K562 (cell line): ENCODE data around the gene PCP4L1. TPM values are rescaled to one million over a fixed set of nuclear protein-coding genes. Genes with fewer than 3 reads are reported as not detected.

Experiments
- ATAC-seq: fragments of 200-7000 bp; cut with Tn5 transposase; 3 replicates; pipeline ENCODE4 v1.9.1; 2020; ENCODE audit warnings: moderate library complexity
- BruUV-seq: library from RNA; stranded (reverse); fragments of 400-500 nt; replicated peaks from 2 replicates; lab custom pipeline; 2021; lab: Mats Ljungman, UMichigan
- CTCF ChIA-PET: fragments of 300-600 bp; formaldehyde crosslinking; extraction: SDS; loops from one replicate; lab custom pipeline; 2021; ENCODE audit warnings: low intra/inter-chr PET ratio; lab: Yijun Ruan, JAX
- POLR2A ChIA-PET: fragments of 300-600, 350-650 bp; sonication (Branson Sonifier 250); formaldehyde crosslinking; extraction: SDS; loops from one replicate; lab custom pipeline; 2021; ENCODE audit warnings: antibody characterized with exemption, inconsistent platforms; lab: Yijun Ruan, JAX
- DNase-seq, 4 experiments: peaks; one replicate each; pipeline versions ENCODE4 v3.0.0 to v3.0.0-alpha.2; 2011 to 2018; ENCODE audit warnings: low spot score in 3 of 4, mixed read lengths in 3 of 4; ENCODE audit errors: extremely low read depth in 1 of 4
- FAIRE-seq: peaks from 2 replicates; lab custom pipeline; 2011; peaks lifted over from hg19 to GRCh38; lab: Jason Lieb, UNC
- H2AFZ ChIP-seq: 2 replicates; pipeline ENCODE4 v1.6.0; 2011; ENCODE audit warnings: low read depth, low read length, control low read depth, inconsistent platforms
- H3K27ac ChIP-seq: fragments of 200-600 bp; 3 replicates; pipeline ENCODE4 v1.8.0; 2011; ENCODE audit warnings: low read depth, mild to moderate bottlenecking, control low read depth, inconsistent platforms, low read length, moderate library complexity, mixed read lengths; ENCODE audit errors: extremely low read depth
- H3K27me3 ChIP-seq, 2 experiments: fragments of 300-600 bp in 1 of 2; 2 replicates in 1 of 2; 3 replicates in 1 of 2; pipeline versions ENCODE4 v1.6.0 to v1.8.0; 2011; ENCODE audit warnings: inconsistent platforms in 2 of 2, low read length in 2 of 2, mild to moderate bottlenecking in 1 of 2, mixed read lengths in 1 of 2, moderate library complexity in 1 of 2; ENCODE audit not compliant: control insufficient read depth in 2 of 2, insufficient read depth in 2 of 2
- H3K36me3 ChIP-seq: fragments of 300-600 bp; 3 replicates; pipeline ENCODE4 v1.8.0; 2011; ENCODE audit warnings: mild to moderate bottlenecking, low read length, inconsistent platforms; ENCODE audit not compliant: control insufficient read depth, insufficient read depth
- H3K4me1 ChIP-seq, 2 experiments: fragments of 200-600 bp in 1 of 2; replicated peaks in 1 of 2; 2 replicates in 1 of 2; 3 replicates in 1 of 2; pipeline versions ENCODE4 v1.5.1 to v1.8.0; 2011; ENCODE audit warnings: inconsistent platforms in 2 of 2, low read length in 2 of 2, mild to moderate bottlenecking in 1 of 2, mixed read lengths in 1 of 2, moderate library complexity in 1 of 2; ENCODE audit not compliant: control insufficient read depth in 2 of 2, insufficient read depth in 2 of 2
- H3K4me2 ChIP-seq: 2 replicates; pipeline ENCODE4 v1.6.1; 2011; ENCODE audit warnings: low read length, control low read depth, inconsistent platforms, mixed read lengths; ENCODE audit not compliant: insufficient read depth
- H3K4me3 ChIP-seq: fragments of 200-600 bp; sonication (generic), shearing (Covaris generic); 2 replicates; pipeline ENCODE4 v1.5.1; 2016; ENCODE audit warnings: control low read depth, inconsistent platforms
- H3K79me2 ChIP-seq: fragments of 200-600 bp; 3 replicates; pipeline ENCODE4 v1.8.0; 2011; ENCODE audit warnings: low read length, inconsistent platforms; ENCODE audit not compliant: control insufficient read depth, insufficient read depth
- H3K9ac ChIP-seq, 2 experiments: 2 replicates each; pipeline versions ENCODE4 v1.6.0 to v1.6.1; 2011; ENCODE audit warnings: low read depth in 2 of 2, low read length in 2 of 2, control low read depth in 1 of 2, inconsistent platforms in 1 of 2, mild to moderate bottlenecking in 1 of 2, mixed read lengths in 1 of 2; ENCODE audit not compliant: insufficient read depth in 1 of 2
- H3K9me1 ChIP-seq: one replicate; pipeline ENCODE4 v1.6.0; 2011; ENCODE audit warnings: inconsistent platforms, mild to moderate bottlenecking, low read length, moderate library complexity; ENCODE audit not compliant: control insufficient read depth, insufficient read depth
- H3K9me3 ChIP-seq: replicated peaks from 2 replicates; pipeline ENCODE4 v1.5.1; 2011; ENCODE audit warnings: low read depth, low read length, inconsistent platforms; ENCODE audit not compliant: control insufficient read depth, insufficient read depth
- H4K20me1 ChIP-seq: replicated peaks from 2 replicates; pipeline ENCODE4 v1.6.1; 2011; ENCODE audit warnings: low read length, inconsistent platforms, mixed read lengths; ENCODE audit not compliant: control insufficient read depth, insufficient read depth
- BRD4 ChIP-seq: fragments of 200-600 bp; sonication (generic); IDR thresholded peaks from 2 replicates; pipeline ENCODE4 v1.6.1; 2017; ENCODE audit warnings: inconsistent platforms
- C11orf30 ChIP-seq: fragments of 450-650 bp; IDR thresholded peaks from 2 replicates; pipeline ENCODE4 v1.6.1; 2016; ENCODE audit warnings: low read depth, mild to moderate bottlenecking
- CTBP1 ChIP-seq: fragments of 450-650 bp; IDR thresholded peaks from 2 replicates; pipeline ENCODE4 v1.6.1; 2016; ENCODE audit warnings: borderline replicate concordance
- DIDO1 ChIP-seq: fragments of 450-650 bp; IDR thresholded peaks from 2 replicates; pipeline ENCODE4 v1.6.1; 2016; ENCODE audit warnings: low read depth, missing biosample characterization, missing genetic modification characterization
- FOS ChIP-seq: IDR thresholded peaks from 3 replicates; pipeline ENCODE4 v1.6.1; 2011; ENCODE audit not compliant: insufficient read length; ENCODE audit errors: extremely low read depth
- FOXJ3 ChIP-seq: sonication (generic); formaldehyde crosslinking; IDR thresholded peaks from 2 replicates; pipeline ENCODE4 v1.4.0; 2020; ENCODE audit warnings: mild to moderate bottlenecking, missing genetic modification reagents
- FOXK2 ChIP-seq, 2 experiments: fragments of 450-650 bp; IDR thresholded peaks in 1 of 2; conservative IDR thresholded peaks in 1 of 2; 2 replicates each; pipeline ENCODE4 v1.6.1; 2016; ENCODE audit warnings: low read depth in 2 of 2, mild to moderate bottlenecking in 1 of 2
- KLF10 ChIP-seq: fragments of 250-450 bp; sonication (Bioruptor Pico); IDR thresholded peaks from 2 replicates; pipeline ENCODE4 v1.6.1; 2021; ENCODE audit warnings: matching md5 sums
- MYC ChIP-seq, 2 experiments: fragments of 250-450 bp in 1 of 2; sonication (Bioruptor Pico) in 1 of 2; IDR thresholded peaks; 2 replicates each; pipeline versions ENCODE4 v1.5.1 to v1.6.1; 2012 to 2021; ENCODE audit warnings: low read depth in 2 of 2, borderline replicate concordance in 1 of 2, improper control_type of control experiment in 1 of 2, low read length in 1 of 2, mild to moderate bottlenecking in 1 of 2, moderate library complexity in 1 of 2
- NRF1 ChIP-seq, 2 experiments: fragments of 450-650 bp; IDR thresholded peaks in 1 of 2; conservative IDR thresholded peaks in 1 of 2; 2 replicates each; pipeline ENCODE4 v1.6.1; 2014; ENCODE audit warnings: mild to moderate bottlenecking in 2 of 2
- POLR2H ChIP-seq: IDR thresholded peaks from 2 replicates; pipeline ENCODE4 v1.6.1; 2016; ENCODE audit warnings: missing genetic modification characterization, low read depth, mild to moderate bottlenecking, control low read depth, missing compliant biosample characterization, moderate library complexity
- PRPF4 ChIP-seq: fragments of 200-400 bp; formaldehyde crosslinking; IDR thresholded peaks from one replicate; pipeline ENCODE4 v1.6.1; 2017; ENCODE audit warnings: low read length, low read depth, mild to moderate bottlenecking; ENCODE audit not compliant: insufficient read depth, poor library complexity, severe bottlenecking
- RB1 ChIP-seq: fragments of 450-650 bp; IDR thresholded peaks from 2 replicates; pipeline ENCODE4 v1.6.1; 2017; ENCODE audit warnings: low read depth, mild to moderate bottlenecking
- RBBP5 ChIP-seq: fragments of 200-600 bp; sonication (generic); IDR thresholded peaks from 2 replicates; pipeline ENCODE4 v1.6.1; 2012; ENCODE audit warnings: borderline replicate concordance, mild to moderate bottlenecking, low read length, control low read depth, inconsistent platforms; ENCODE audit not compliant: insufficient read depth, poor library complexity, severe bottlenecking
- SMAD1 ChIP-seq: fragments of 150-350 bp; IDR thresholded peaks from 2 replicates; pipeline ENCODE4 v1.6.1; 2014; ENCODE audit warnings: low read length, low read depth; ENCODE audit not compliant: partially characterized antibody
- SOX6 ChIP-seq: fragments of 450-650 bp; IDR thresholded peaks from 2 replicates; pipeline ENCODE4 v1.6.1; 2014; ENCODE audit warnings: mild to moderate bottlenecking
- TEAD4 ChIP-seq, 2 experiments: sonication (generic) in 1 of 2; formaldehyde crosslinking in 1 of 2; IDR thresholded peaks; 2 replicates each; pipeline versions ENCODE4 v1.6.1 to v1.8.0; 2012 to 2022; ENCODE audit warnings: borderline replicate concordance in 1 of 2, inconsistent platforms in 1 of 2, low read length in 1 of 2, mild to moderate bottlenecking in 1 of 2, missing genetic modification reagents in 1 of 2
- ZBTB1 ChIP-seq: sonication (generic); formaldehyde crosslinking; IDR thresholded peaks from 2 replicates; pipeline ENCODE4 v1.8.1; 2023; ENCODE audit warnings: missing genetic modification reagents, low read depth, mild to moderate bottlenecking, borderline replicate concordance
- ZC3H8 ChIP-seq: fragments of 450-650 bp; IDR thresholded peaks from 2 replicates; pipeline ENCODE4 v1.6.1; 2017
- ZNF3 ChIP-seq: fragments of 250-450 bp; sonication (Bioruptor Pico); IDR thresholded peaks from 2 replicates; pipeline ENCODE4 v1.5.0; 2021; ENCODE audit warnings: mild to moderate bottlenecking, moderate library complexity
- ZNF347 ChIP-seq: fragments of 450-650 bp; formaldehyde crosslinking; IDR thresholded peaks from 2 replicates; pipeline ENCODE4 v1.4.0; 2020; ENCODE audit warnings: low read depth, mild to moderate bottlenecking, moderate library complexity
- WGBS: fragments of 100-300 bp; shearing (Covaris generic); methylation state at CpG from one replicate; pipeline ENCODE4 v1.1.6; 2016; ENCODE audit warnings: low coverage, mixed read lengths; ENCODE audit not compliant: insufficient coverage; ENCODE audit errors: missing lambda C conversion rate; 5-methylcytosine and 5-hydroxymethylcytosine counted together
- in situ Hi-C: fragments of 300-500 bp; cut with MboI; formaldehyde crosslinking; loops from 4 replicates; pipeline ENCODE4 v1.15.0; 2018; ENCODE audit warnings: inconsistent platforms, mixed read lengths
- intact Hi-C: fragments of 100-400 bp; cut with micrococcal nuclease; formaldehyde crosslinking; loops from 2 replicates; pipeline ENCODE4 v1.14.2; 2022
- polyA plus RNA-seq, 8 experiments: library from polyadenylated mRNA; depleted of rRNA in 4 of 8; stranded (reverse) in 5 of 8; unstranded in 3 of 8; fragments of >200 nt; fragmentation: Nextera tagmentation in 2 of 8; fragmentation: Illumina TruSeq in 1 of 8; extraction: Ambion mirVana in 2 of 8; extraction: Trizol in 1 of 8; gene quantifications; 2 replicates each; pipeline versions ENCODE4 v1.2.1 to v1.2.3, GENCODE V29; 2011 to 2014; ENCODE audit warnings: inconsistent platforms in 1 of 8, missing spikeins in 1 of 8
- total RNA-seq, 7 experiments: library from RNA; depleted of rRNA in 6 of 7; stranded (reverse); fragments of >200 nt in 6 of 7; fragmentation: Illumina TruSeq in 2 of 7; extraction: Trizol in 2 of 7; gene quantifications; 2 replicates each; pipeline versions ENCODE4 v1.2.1 to v1.2.3, GENCODE V29; 2011 to 2021; ENCODE audit warnings: low replicate concordance in 1 of 7

The PCP4L1 gene
- total and polyA plus RNA-seq, 9 of the 15 experiments (the other 6 are each of a cell fraction or from before 2014, with no cell fraction given): not detected

DNA sequence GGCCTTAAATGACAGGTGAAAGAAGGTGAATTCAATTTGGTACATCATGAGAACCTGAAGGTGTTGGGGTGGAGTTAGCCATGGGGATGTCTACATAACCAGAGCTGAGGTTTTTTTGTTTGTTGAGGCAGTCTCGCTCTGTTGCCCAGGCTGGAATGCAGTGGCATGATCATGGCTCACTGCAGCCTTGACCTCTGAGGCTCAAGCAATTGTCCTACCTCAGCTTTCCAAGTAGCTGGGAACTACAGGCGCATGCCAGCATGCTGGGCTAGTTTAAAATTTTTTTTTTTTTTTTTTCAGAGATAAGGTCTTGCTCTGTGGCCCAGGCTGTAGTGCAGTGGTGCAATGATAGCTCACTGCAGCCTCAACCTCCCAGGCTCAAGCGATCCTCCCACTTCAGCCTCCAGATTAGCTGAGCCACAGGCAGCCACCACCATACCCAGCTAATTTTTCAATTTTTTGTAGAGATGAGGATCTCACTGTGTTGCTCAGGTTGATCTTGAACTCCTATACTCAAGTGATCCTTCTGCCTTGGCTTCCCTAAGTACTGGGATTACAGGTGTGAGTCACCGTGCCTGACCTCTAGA, 53.1 kb downstream of the PCP4L1 start (continued):
- TF ChIP-seq TEAD4 (IDR thresholded peaks at IDR 0.05; ENCODE audit: low read length) (peak; percentile 0; the same call in 1 of the 2 replicates), TEAD4 (CRISPR knock-in tag; IDR thresholded peaks at IDR 0.05; ENCODE audit: borderline replicate concordance) (no peak), DIDO1 (tag) (0 out of 2 replicates have a peak, but pooled peaks have one; percentile 6), SOX6 (0 out of 2 replicates have a peak, but pooled peaks have one; percentile 2), POLR2H (tag) (no peak), RBBP5 (no peak), CTBP1 (0 out of 2 replicates have a peak, but pooled peaks have one; percentile 1)

DNA sequence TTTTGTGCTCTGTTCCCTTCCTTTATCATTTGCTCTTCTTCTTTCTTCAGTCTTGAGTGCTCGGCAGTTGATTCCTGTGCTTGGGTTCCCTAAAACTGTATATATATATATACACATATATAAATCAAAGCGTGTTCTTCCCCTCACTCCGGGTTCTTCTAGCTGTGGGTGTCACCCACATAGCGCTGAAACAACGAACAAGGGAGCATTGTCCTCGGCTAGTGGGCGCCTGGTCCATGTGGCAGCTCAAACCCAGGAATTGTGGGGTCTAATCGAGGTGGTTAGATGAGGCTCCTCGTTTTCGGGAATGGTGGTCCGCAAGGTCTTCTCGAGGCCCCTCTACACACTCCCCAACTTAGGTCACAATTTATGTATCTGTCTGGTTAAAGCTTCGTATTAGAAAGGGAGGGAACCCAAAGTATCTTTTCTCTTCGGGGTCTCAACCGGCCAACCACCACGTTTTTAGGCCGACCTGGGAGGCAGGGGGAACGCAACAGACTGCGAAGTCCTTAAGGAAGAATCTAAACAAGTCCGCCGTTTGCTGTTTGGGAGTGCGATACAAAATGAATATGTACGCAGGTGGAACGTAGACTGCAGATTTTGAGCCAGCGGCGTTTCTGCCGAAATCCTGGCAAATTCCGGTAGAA, 55.1 kb downstream of the PCP4L1 start:
- Histone ChIP-seq H3K79me2 (peaks cover 38% of the 10 kb centered on the region), H2AFZ (peak overlapping the region; percentile 93), H3K9me1 (no peaks in the 10 kb centered on the region), H3K4me2 (peak overlapping the region; percentile 92), H3K27me3 (no peaks in the 10 kb centered on the region), H3K9me3 (no peaks in the 10 kb centered on the region), H3K9ac (peak overlapping the region; percentile 97 to 99), H4K20me1 (no peaks in the 10 kb centered on the region), H3K27ac (peak overlapping the region; percentile 98), H3K4me3 (peak overlapping the region; percentile 91), H3K4me1 (peaks cover 13 to 30% of the 10 kb centered on the region in 2 experiments), H3K36me3 (peaks cover 4% of the 10 kb centered on the region; the same call in 1 of the 3 replicates)
- FAIRE-seq (no peak), ATAC-seq (peak; percentile 4; the same call in 2 of the 3 replicates), DNase-seq (peak in 2 of 4 experiments; percentile 19 to 21)
- in situ Hi-C loops: no loop called here
- WGBS: 4% methylated on average over 28 of the region's 28 CpGs
- intact Hi-C loops: loop anchor here (10.0 kb wide), 1 partner anchor 131 kb away; no protein-coding TSS in a partner anchor
- ChIA-PET POLR2A (interaction anchor here (0.6 to 2.8 kb wide), 17 partner anchors 7 to 503 kb away, joined by 3 to 13 read pairs (median 3); partner anchors contain the start of genes TOMM40L and USP21), CTCF (interaction anchor here (0.8 kb wide), 1 partner anchor 60 kb away, joined by 4 read pairs; no protein-coding TSS in a partner anchor)
- BruUV-seq: TSS peak; percentile 98
- no peak for TF ChIP-seq KLF10 (CRISPR knock-in tag)
- no peak for TF ChIP-seq ZC3H8
- TF ChIP-seq FOS: no peak
- no peak for TF ChIP-seq ZNF3
- TF ChIP-seq RB1: no peak
- TF ChIP-seq C11orf30: no peak
- TF ChIP-seq NRF1 (conservative IDR thresholded peaks at IDR 0.05 in 1 of 2, IDR thresholded peaks at IDR 0.05 in 1 of 2): no peak
- TF ChIP-seq ZNF347 (CRISPR knock-in tag): no peak
- no peak for TF ChIP-seq FOXK2 (conservative IDR thresholded peaks at IDR 0.05 in 1 of 2, IDR thresholded peaks at IDR 0.05 in 1 of 2; ENCODE audit: low read depth in 2 of 2)
- peak; percentile 9; the same call in 1 of the 2 replicates for TF ChIP-seq MYC (IDR thresholded peaks at IDR 0.05; ENCODE audit: low read depth, low read length)
- TF ChIP-seq MYC (CRISPR knock-in tag; IDR thresholded peaks at IDR 0.05; ENCODE audit: borderline replicate concordance, low read depth): no peak
- TF ChIP-seq PRPF4: no peak
- TF ChIP-seq TEAD4 (IDR thresholded peaks at IDR 0.05; ENCODE audit: low read length): no peak
- no peak for TF ChIP-seq TEAD4 (CRISPR knock-in tag; IDR thresholded peaks at IDR 0.05; ENCODE audit: borderline replicate concordance)
- TF ChIP-seq BRD4: no peak
- TF ChIP-seq SMAD1: no peak
- TF ChIP-seq ZBTB1 (CRISPR knock-in tag): no peak
- no peak for TF ChIP-seq FOXJ3 (CRISPR knock-in tag)
